Fibroblast of villous mesenchyme (primary cell): ENCODE data around the gene ACOT11. TPM values are rescaled to one million over a fixed set of nuclear protein-coding genes. Genes with fewer than 3 reads are reported as not detected.
A peak's percentile ranks its signal among the peaks of the same experiment; 100 is the strongest.

Experiments used
- DNase-seq: peaks from one replicate; pipeline ENCODE4 v3.0.0-alpha.2; 2010; ENCODE audit warnings: low read depth
- H3K4me3 ChIP-seq: 2 replicates; pipeline ENCODE4 v1.5.1; 2011; ENCODE audit warnings: low read depth, mild to moderate bottlenecking, low read length
- CTCF ChIP-seq: IDR thresholded peaks from 2 replicates; pipeline ENCODE4 v1.5.1; 2012; ENCODE audit warnings: low read depth, mild to moderate bottlenecking, low read length; ENCODE audit not compliant: insufficient read depth
- total RNA-seq: library from RNA; depleted of rRNA; stranded (reverse); fragments of >200 nt; gene quantifications from 2 replicates; pipeline ENCODE4 v1.2.3, GENCODE V29; 2012

The ACOT11 gene
- total RNA-seq, 1 donor: 2.2 TPM

DNA sequence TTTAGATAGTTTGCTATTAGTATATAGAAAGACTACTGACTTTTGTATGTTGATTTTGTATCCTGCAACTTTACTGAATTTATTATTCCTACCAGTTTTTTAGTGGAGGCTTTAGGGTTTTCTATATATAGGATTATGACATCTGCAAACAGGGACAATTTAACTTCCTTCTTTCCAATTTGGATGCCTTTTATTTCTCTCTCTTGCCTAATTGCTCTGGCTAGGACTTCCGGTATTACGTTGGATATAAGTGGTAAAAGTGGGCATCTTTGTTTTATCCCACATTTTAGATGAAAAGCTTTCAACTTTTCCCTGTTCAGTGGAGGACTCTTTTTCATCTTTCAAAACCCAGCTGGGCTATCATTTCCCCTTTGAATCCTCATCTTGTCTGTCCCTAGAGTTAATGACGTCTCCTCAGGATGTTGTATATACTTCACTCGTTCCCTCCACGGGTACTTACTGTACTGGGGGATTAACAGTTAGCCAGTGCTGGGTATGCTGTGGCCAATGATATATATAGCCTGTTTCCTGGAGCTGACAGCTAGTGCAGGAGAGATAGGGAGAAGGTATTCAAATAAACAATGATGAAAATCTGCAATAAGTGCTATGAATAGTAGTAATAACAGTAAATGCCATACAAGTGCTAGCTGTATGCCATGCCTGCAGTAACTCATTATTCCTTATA lies 9.8 kb downstream of the ACOT11 start:
- peak; percentile 88 for DNase-seq
- no peak for TF ChIP-seq CTCF
- no peak overlapping the region for H3K4me3 ChIP-seq

GRCh38 chr1:54558434-54559030 lies 10.5 kb downstream of the ACOT11 start:
- H3K4me3 ChIP-seq: no peak overlapping the region
- no peak for DNase-seq
- TF ChIP-seq CTCF: no peak

DNA sequence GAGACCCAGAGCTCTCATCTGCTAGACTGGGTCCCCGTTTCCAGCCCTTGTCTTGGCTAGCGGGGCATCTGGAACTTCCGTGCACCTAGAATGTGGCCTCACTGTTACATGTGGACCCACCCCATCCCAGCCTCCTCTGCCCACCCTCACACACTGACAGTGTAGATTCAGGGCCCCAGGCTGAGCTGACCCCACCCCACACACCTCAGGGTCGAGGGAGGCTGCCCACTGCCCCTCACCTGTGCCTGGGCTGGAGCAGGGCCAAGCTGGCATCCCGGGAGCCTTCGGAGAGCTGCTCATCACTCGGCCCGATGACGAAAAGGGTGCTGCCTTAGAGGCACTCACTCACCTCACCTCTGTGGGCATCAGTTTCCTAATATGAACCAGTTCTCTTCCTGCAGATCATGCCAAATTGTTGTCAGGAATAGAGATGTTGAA lies 11.1 kb downstream of the ACOT11 start:
- no peak for DNase-seq
- no peak for TF ChIP-seq CTCF
- H3K4me3 ChIP-seq: no peak overlapping the region

- no peak overlapping the region for H3K4me3 ChIP-seq
- TF ChIP-seq CTCF: no peak
- DNase-seq: peak; percentile 30
Observed at GRCh38 chr1:54559771-54560231, 11.8 kb downstream of the ACOT11 start.

GRCh38 chr1:54564312-54565112 lies 16.5 kb downstream of the ACOT11 start:
- TF ChIP-seq CTCF: no peak
- DNase-seq: no peak
- H3K4me3 ChIP-seq: no peak overlapping the region

DNA sequence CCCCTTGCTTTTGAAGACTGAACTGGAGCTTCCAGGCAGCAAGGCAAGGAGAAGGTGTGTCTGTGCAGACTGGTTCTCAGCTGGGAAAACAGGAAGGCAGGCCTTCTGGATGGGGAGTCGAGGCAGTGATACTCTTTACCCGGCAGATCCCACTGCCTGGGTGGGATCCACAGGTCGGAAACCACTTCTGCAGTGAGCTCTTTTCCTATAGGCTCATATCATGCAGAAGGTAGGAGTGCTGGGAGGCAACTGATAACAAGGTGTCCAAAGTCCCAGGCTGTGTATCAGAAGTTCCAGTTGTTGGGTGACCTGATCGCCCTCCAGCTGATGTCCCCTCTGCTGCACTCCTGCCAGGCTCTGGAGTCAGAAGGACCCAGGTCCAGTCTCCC lies 17.1 kb downstream of the ACOT11 start:
- DNase-seq: no peak
- no peak overlapping the region for H3K4me3 ChIP-seq
- no peak for TF ChIP-seq CTCF
